Osteoblast (primary cell): ENCODE results near the gene SLIT3. TPM values are rescaled to one million over a fixed set of nuclear protein-coding genes. Genes with fewer than 3 reads are reported as not detected.
"Not testable (repeated sequence)": the region's sequence is repeated elsewhere in the genome, so short reads cannot be mapped to it uniquely, and the experiment has no call there.

Experiments
- DNase-seq: peaks from one replicate; pipeline ENCODE4 v3.0.0; 2011; ENCODE audit warnings: low spot score, mixed read lengths; ENCODE audit not compliant: insufficient read length; ENCODE audit errors: missing footprints
- H2AFZ ChIP-seq: 2 replicates; pipeline ENCODE4 v1.6.0; 2011; ENCODE audit warnings: mild to moderate bottlenecking, low read length
- H3K27ac ChIP-seq: 2 replicates; pipeline ENCODE4 v1.5.1; 2011; ENCODE audit warnings: mild to moderate bottlenecking, low read depth, low read length, moderate library complexity
- H3K27me3 ChIP-seq: 2 replicates; pipeline ENCODE4 v1.6.0; 2012; ENCODE audit warnings: mild to moderate bottlenecking, control low read depth, inconsistent platforms, low read length, moderate library complexity; ENCODE audit not compliant: insufficient read depth
- H3K36me3 ChIP-seq: 2 replicates; pipeline ENCODE4 v1.5.1; 2011; ENCODE audit warnings: mild to moderate bottlenecking, low read length, control low read depth, moderate library complexity; ENCODE audit not compliant: insufficient read depth
- H3K4me1 ChIP-seq: 2 replicates; pipeline ENCODE4 v1.5.1; 2011; ENCODE audit warnings: mild to moderate bottlenecking, low read length, control low read depth, moderate library complexity; ENCODE audit not compliant: insufficient read depth
- H3K4me2 ChIP-seq: 2 replicates; pipeline ENCODE4 v1.6.0; 2011; ENCODE audit warnings: mild to moderate bottlenecking, low read length; ENCODE audit not compliant: insufficient read depth
- H3K4me3 ChIP-seq: fragments of 200-600 bp; sonication (generic); 3 replicates; pipeline ENCODE4 v1.5.1; 2012; ENCODE audit warnings: mild to moderate bottlenecking, low read length, inconsistent platforms; ENCODE audit not compliant: insufficient read depth
- H3K79me2 ChIP-seq: 2 replicates; pipeline ENCODE4 v1.6.0; 2012; ENCODE audit warnings: mild to moderate bottlenecking, low read length, control low read depth, inconsistent platforms; ENCODE audit not compliant: insufficient read depth
- H3K9me3 ChIP-seq: 2 replicates; pipeline ENCODE4 v1.5.1; 2011; ENCODE audit warnings: low read depth, low read length, control low read depth
- H4K20me1 ChIP-seq: 2 replicates; pipeline ENCODE4 v1.6.0; 2012; ENCODE audit warnings: mild to moderate bottlenecking, low read length, control low read depth; ENCODE audit not compliant: insufficient read depth
- CTCF ChIP-seq: IDR thresholded peaks from 2 replicates; pipeline ENCODE4 v1.5.1; 2011; ENCODE audit warnings: mild to moderate bottlenecking, low read depth, low read length, moderate library complexity; ENCODE audit errors: extremely low read depth
- total RNA-seq: library from RNA; depleted of rRNA; stranded (reverse); fragments of >200 nt; gene quantifications from 2 replicates; pipeline ENCODE4 v1.2.3, GENCODE V29; 2012

The SLIT3 gene
- total RNA-seq, 1 donor = 37.6 TPM

GRCh38 chr5:168637793-168638192 is 663.1 kb downstream of the SLIT3 start:
- Histone ChIP-seq H3K4me1 (no peaks in the 10 kb centered on the region), H4K20me1 (no peaks in the 10 kb centered on the region), H3K36me3 (no peaks in the 10 kb centered on the region), H3K9me3 (no peaks in the 10 kb centered on the region), H3K27ac (no peak overlapping the region), H3K4me2 (no peak overlapping the region), H3K4me3 (no peak overlapping the region), H3K79me2 (no peaks in the 10 kb centered on the region), H3K27me3 (no peaks in the 10 kb centered on the region), H2AFZ (no peak overlapping the region)
- no peak for DNase-seq
- TF ChIP-seq CTCF = no peak

- Histone ChIP-seq H2AFZ (no peak overlapping the region), H3K79me2 (no peaks in the 10 kb centered on the region), H4K20me1 (no peaks in the 10 kb centered on the region), H3K4me3 (no peak overlapping the region), H3K27ac (no peak overlapping the region), H3K4me2 (no peak overlapping the region), H3K4me1 (no peaks in the 10 kb centered on the region), H3K9me3 (no peaks in the 10 kb centered on the region), H3K36me3 (no peaks in the 10 kb centered on the region), H3K27me3 (no peaks in the 10 kb centered on the region)
- no peak for TF ChIP-seq CTCF
- no peak for DNase-seq
These were observed 663.7 kb downstream of the SLIT3 start for GRCh38 chr5:168637281-168637680.

- H3K4me2 ChIP-seq, H3K79me2 ChIP-seq, H3K4me3 ChIP-seq, H2AFZ ChIP-seq, H3K27me3 ChIP-seq, H3K27ac ChIP-seq, H3K36me3 ChIP-seq, DNase-seq, H3K4me1 ChIP-seq, H4K20me1 ChIP-seq, H3K9me3 ChIP-seq: not testable (repeated sequence)
These were observed 670.0 kb downstream of the SLIT3 start for GRCh38 chr5:168630958-168631357.

- H3K4me1 ChIP-seq = no peaks in the 10 kb centered on the region
- DNase-seq = no peak
- no peaks in the 10 kb centered on the region for H4K20me1 ChIP-seq
- no peak overlapping the region for H3K4me2 ChIP-seq
- no peaks in the 10 kb centered on the region for H3K9me3 ChIP-seq
- H2AFZ ChIP-seq = no peak overlapping the region
- TF ChIP-seq CTCF = no peak
- no peak overlapping the region for H3K4me3 ChIP-seq
- no peaks in the 10 kb centered on the region for H3K36me3 ChIP-seq
- H3K27ac ChIP-seq = no peak overlapping the region
- H3K79me2 ChIP-seq = no peaks in the 10 kb centered on the region
- peaks cover 4% of the 10 kb centered on the region for H3K27me3 ChIP-seq
These were observed 676.0 kb downstream of the SLIT3 start for GRCh38 chr5:168624850-168625364.
